ENCODE results near the gene STARD10. TPM values are rescaled to one million over a fixed set of nuclear protein-coding genes. Genes with fewer than 3 reads are reported as not detected.

Gene STARD10
- total and polyA plus RNA-seq, 2 experiments from 2014 or later = 16.6 to 20.5 TPM

DNA sequence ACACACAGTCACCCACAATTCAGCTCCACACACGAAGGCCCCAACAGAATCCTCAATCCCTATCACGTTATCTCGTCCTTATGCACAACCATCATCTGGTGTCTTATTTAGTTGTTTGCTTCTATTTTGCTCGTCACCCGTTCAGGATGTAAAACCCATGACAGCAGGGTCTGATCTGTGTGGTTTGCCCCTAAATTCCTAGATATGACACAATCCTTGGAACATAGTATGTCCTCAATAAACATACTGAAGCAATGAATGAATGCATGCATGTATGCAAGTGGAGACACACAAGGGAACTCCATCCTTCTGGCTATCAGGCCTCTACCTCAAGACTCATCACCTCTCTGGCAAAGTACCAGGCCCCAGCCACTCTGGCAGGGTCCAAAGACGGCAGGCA, 20.2 kb downstream of the STARD10 start (continued):
- TF ChIP-seq, protein P1, sequence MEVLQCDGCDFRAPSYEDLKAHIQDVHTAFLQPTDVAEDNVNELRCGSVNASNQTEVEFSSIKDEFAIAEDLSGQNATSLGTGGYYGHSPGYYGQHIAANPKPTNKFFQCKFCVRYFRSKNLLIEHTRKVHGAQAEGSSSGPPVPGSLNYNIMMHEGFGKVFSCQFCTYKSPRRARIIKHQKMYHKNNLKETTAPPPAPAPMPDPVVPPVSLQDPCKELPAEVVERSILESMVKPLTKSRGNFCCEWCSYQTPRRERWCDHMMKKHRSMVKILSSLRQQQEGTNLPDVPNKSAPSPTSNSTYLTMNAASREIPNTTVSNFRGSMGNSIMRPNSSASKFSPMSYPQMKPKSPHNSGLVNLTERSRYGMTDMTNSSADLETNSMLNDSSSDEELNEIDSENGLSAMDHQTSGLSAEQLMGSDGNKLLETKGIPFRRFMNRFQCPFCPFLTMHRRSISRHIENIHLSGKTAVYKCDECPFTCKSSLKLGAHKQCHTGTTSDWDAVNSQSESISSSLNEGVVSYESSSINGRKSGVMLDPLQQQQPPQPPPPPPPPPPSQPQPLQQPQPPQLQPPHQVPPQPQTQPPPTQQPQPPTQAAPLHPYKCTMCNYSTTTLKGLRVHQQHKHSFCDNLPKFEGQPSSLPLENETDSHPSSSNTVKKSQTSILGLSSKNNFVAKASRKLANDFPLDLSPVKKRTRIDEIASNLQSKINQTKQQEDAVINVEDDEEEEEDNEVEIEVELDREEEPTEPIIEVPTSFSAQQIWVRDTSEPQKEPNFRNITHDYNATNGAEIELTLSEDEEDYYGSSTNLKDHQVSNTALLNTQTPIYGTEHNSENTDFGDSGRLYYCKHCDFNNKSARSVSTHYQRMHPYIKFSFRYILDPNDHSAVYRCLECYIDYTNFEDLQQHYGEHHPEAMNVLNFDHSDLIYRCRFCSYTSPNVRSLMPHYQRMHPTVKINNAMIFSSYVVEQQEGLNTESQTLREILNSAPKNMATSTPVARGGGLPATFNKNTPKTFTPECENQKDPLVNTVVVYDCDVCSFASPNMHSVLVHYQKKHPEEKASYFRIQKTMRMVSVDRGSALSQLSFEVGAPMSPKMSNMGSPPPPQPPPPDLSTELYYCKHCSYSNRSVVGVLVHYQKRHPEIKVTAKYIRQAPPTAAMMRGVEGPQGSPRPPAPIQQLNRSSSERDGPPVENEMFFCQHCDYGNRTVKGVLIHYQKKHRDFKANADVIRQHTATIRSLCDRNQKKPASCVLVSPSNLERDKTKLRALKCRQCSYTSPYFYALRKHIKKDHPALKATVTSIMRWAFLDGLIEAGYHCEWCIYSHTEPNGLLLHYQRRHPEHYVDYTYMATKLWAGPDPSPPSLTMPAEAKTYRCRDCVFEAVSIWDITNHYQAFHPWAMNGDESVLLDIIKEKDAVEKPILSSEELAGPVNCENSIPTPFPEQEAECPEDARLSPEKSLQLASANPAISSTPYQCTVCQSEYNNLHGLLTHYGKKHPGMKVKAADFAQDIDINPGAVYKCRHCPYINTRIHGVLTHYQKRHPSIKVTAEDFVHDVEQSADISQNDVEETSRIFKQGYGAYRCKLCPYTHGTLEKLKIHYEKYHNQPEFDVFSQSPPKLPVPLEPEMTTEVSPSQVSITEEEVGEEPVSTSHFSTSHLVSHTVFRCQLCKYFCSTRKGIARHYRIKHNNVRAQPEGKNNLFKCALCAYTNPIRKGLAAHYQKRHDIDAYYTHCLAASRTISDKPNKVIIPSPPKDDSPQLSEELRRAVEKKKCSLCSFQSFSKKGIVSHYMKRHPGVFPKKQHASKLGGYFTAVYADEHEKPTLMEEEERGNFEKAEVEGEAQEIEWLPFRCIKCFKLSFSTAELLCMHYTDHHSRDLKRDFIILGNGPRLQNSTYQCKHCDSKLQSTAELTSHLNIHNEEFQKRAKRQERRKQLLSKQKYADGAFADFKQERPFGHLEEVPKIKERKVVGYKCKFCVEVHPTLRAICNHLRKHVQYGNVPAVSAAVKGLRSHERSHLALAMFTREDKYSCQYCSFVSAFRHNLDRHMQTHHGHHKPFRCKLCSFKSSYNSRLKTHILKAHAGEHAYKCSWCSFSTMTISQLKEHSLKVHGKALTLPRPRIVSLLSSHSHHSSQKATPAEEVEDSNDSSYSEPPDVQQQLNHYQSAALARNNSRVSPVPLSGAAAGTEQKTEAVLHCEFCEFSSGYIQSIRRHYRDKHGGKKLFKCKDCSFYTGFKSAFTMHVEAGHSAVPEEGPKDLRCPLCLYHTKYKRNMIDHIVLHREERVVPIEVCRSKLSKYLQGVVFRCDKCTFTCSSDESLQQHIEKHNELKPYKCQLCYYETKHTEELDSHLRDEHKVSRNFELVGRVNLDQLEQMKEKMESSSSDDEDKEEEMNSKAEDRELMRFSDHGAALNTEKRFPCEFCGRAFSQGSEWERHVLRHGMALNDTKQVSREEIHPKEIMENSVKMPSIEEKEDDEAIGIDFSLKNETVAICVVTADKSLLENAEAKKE (CRISPR knock-in tag; IDR thresholded peaks at IDR 0.05) = no peak

DNA sequence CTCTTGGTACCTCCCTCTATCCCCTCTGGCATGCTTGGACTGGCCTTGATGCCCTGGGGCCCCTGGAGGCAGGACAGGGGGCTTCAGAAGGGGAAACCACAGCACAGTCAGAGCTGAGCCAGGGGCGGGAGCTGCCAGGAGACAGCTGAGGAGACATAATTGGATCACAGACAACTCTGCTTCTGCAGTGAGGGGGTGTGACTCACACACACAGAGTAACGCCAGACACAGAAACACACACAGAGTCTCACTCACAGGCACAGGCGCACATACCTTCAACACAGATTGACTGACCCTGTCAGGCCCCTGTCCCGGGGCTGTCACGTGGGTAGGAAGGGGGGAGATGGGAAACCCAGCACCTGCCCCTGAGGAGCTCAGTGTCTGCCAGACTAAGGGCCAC, 20.6 kb downstream of the STARD10 start:
- Histone ChIP-seq H3K4me1 (ENCODE audit: insufficient read depth) (no peaks in the 10 kb centered on the region; the same call in 1 of the 2 replicates), H3F3A (replicated peaks; ENCODE audit: low read depth) (no peaks in the 10 kb centered on the region), H3K4me3 (no peak overlapping the region), H2AFZ (no peak overlapping the region), H3K27ac (ENCODE audit: low read depth) (no peak overlapping the region), H3K27me3 (ENCODE audit: insufficient read depth) (no peaks in the 10 kb centered on the region), H3K4me2 (no peak overlapping the region), H4K20me1 (replicated peaks; ENCODE audit: insufficient read depth) (no peaks in the 10 kb centered on the region), H3K79me2 (replicated peaks; ENCODE audit: insufficient read depth) (no peaks in the 10 kb centered on the region), H3K9me2 (ENCODE audit: insufficient read depth) (no peaks in the 10 kb centered on the region), H3K36me3 (ENCODE audit: insufficient read depth) (no peaks in the 10 kb centered on the region)
- Mint-ChIP-seq H3K27ac (no peak overlapping the region), H3K36me3 (ENCODE audit: low read depth) (no peaks in the 10 kb centered on the region), H3K27me3 (ENCODE audit: insufficient read depth, low read depth, poor library complexity) (peaks cover 6% of the 10 kb centered on the region), H3K4me3 (no peak overlapping the region), H3K9me3 (no peaks in the 10 kb centered on the region), H3K4me1 (peaks cover 10% of the 10 kb centered on the region)
- ATAC-seq (no peak), DNase-seq (ENCODE audit: low spot score) (no peak)
- TF ChIP-seq NANOG (IDR thresholded peaks at IDR 0.05; ENCODE audit: borderline replicate concordance) = no peak
- TF ChIP-seq, protein P1 (CRISPR knock-in tag; IDR thresholded peaks at IDR 0.05) = no peak
- no peak for TF ChIP-seq ZNF331 (CRISPR knock-in tag; IDR thresholded peaks at IDR 0.05; ENCODE audit: low read depth)
- no peak for TF ChIP-seq EZH2phosphoT487 (IDR thresholded peaks at IDR 0.05; ENCODE audit: unreplicated experiment)
- TF ChIP-seq, protein P2, sequence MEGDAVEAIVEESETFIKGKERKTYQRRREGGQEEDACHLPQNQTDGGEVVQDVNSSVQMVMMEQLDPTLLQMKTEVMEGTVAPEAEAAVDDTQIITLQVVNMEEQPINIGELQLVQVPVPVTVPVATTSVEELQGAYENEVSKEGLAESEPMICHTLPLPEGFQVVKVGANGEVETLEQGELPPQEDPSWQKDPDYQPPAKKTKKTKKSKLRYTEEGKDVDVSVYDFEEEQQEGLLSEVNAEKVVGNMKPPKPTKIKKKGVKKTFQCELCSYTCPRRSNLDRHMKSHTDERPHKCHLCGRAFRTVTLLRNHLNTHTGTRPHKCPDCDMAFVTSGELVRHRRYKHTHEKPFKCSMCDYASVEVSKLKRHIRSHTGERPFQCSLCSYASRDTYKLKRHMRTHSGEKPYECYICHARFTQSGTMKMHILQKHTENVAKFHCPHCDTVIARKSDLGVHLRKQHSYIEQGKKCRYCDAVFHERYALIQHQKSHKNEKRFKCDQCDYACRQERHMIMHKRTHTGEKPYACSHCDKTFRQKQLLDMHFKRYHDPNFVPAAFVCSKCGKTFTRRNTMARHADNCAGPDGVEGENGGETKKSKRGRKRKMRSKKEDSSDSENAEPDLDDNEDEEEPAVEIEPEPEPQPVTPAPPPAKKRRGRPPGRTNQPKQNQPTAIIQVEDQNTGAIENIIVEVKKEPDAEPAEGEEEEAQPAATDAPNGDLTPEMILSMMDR (conservative IDR thresholded peaks at IDR 0.05; ENCODE audit: low read depth in 2 of 2) = no peak
- TF ChIP-seq POLR2AphosphoS5 (IDR thresholded peaks at IDR 0.05; ENCODE audit: low read depth) = no peak
- TF ChIP-seq, protein P3, sequence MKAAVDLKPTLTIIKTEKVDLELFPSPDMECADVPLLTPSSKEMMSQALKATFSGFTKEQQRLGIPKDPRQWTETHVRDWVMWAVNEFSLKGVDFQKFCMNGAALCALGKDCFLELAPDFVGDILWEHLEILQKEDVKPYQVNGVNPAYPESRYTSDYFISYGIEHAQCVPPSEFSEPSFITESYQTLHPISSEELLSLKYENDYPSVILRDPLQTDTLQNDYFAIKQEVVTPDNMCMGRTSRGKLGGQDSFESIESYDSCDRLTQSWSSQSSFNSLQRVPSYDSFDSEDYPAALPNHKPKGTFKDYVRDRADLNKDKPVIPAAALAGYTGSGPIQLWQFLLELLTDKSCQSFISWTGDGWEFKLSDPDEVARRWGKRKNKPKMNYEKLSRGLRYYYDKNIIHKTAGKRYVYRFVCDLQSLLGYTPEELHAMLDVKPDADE (IDR thresholded peaks at IDR 0.05) = no peak

Measured in GM23338 (cell line).